H9 (cell line): ENCODE results near the gene SLC35G6. TPM values are rescaled to one million over a fixed set of nuclear protein-coding genes. Genes with fewer than 3 reads are reported as not detected.

Source experiments
- DNase-seq: peaks from one replicate; pipeline ENCODE4 v3.0.0-alpha.2; 2017
- H2AFZ ChIP-seq: one replicate; pipeline ENCODE4 v1.6.1; 2013; ENCODE audit warnings: mild to moderate bottlenecking, low read length, control low read depth, moderate library complexity
- H2AK5ac ChIP-seq: 2 replicates; pipeline ENCODE4 v1.6.1; 2013; ENCODE audit warnings: low read length, control low read depth, mixed read lengths; ENCODE audit not compliant: insufficient read length
- H2BK120ac ChIP-seq: one replicate; pipeline ENCODE4 v1.6.1; 2013; ENCODE audit warnings: low read depth, mild to moderate bottlenecking, low read length, control low read depth, inconsistent platforms; ENCODE audit not compliant: poor library complexity, severe bottlenecking
- H2BK12ac ChIP-seq: 2 replicates; pipeline ENCODE4 v1.6.1; 2013; ENCODE audit warnings: low read length, control low read depth, mixed read lengths, low read depth; ENCODE audit not compliant: insufficient read length
- H2BK15ac ChIP-seq: 2 replicates; pipeline ENCODE4 v1.6.1; 2013; ENCODE audit warnings: low read depth, low read length, control low read depth
- H2BK20ac ChIP-seq: one replicate; pipeline ENCODE4 v1.6.1; 2013; ENCODE audit warnings: low read depth, mild to moderate bottlenecking, low read length, control low read depth, inconsistent platforms; ENCODE audit not compliant: poor library complexity, severe bottlenecking
- H2BK5ac ChIP-seq: 2 replicates; pipeline ENCODE4 v1.6.1; 2013; ENCODE audit warnings: low read length, control low read depth, mixed read lengths; ENCODE audit not compliant: insufficient read length
- H3K14ac ChIP-seq: 2 replicates; pipeline ENCODE4 v1.6.1; 2013; ENCODE audit warnings: low read length, control low read depth; ENCODE audit not compliant: insufficient read depth
- H3K18ac ChIP-seq: 2 replicates; pipeline ENCODE4 v1.6.1; 2013; ENCODE audit warnings: low read depth, mild to moderate bottlenecking, mixed read lengths, low read length, control low read depth; ENCODE audit not compliant: insufficient read length
- H3K23ac ChIP-seq: 2 replicates; pipeline ENCODE4 v1.6.1; 2013; ENCODE audit warnings: low read length, control low read depth, mixed read lengths, low read depth; ENCODE audit not compliant: insufficient read length
- H3K23me2 ChIP-seq: 2 replicates; pipeline ENCODE4 v1.6.1; 2013; ENCODE audit warnings: low read depth, mild to moderate bottlenecking, mixed read lengths, low read length, control low read depth; ENCODE audit not compliant: insufficient read length, poor library complexity, severe bottlenecking
- H3K27ac ChIP-seq: 2 replicates; pipeline ENCODE4 v1.5.1; 2013; ENCODE audit warnings: low read length, control low read depth, mixed read lengths, low read depth; ENCODE audit not compliant: insufficient read length
- H3K27me3 ChIP-seq: 2 replicates; pipeline ENCODE4 v1.6.1; 2013; ENCODE audit warnings: low read length, control low read depth, inconsistent platforms; ENCODE audit not compliant: insufficient read depth
- H3K4ac ChIP-seq: 2 replicates; pipeline ENCODE4 v1.6.1; 2013; ENCODE audit warnings: low read depth, mild to moderate bottlenecking, control low read depth, inconsistent platforms, low read length, moderate library complexity
- H3K4me1 ChIP-seq: 2 replicates; pipeline ENCODE4 v1.6.1; 2013; ENCODE audit warnings: low read length, control low read depth, inconsistent platforms; ENCODE audit not compliant: insufficient read depth
- H3K4me2 ChIP-seq: 2 replicates; pipeline ENCODE4 v1.6.1; 2013; ENCODE audit warnings: low read length, control low read depth, mixed read lengths; ENCODE audit not compliant: insufficient read length, insufficient read depth
- H3K56ac ChIP-seq: 2 replicates; pipeline ENCODE4 v1.6.1; 2013; ENCODE audit warnings: low read depth, mild to moderate bottlenecking, mixed read lengths, low read length, control low read depth; ENCODE audit not compliant: insufficient read length
- H3K79me1 ChIP-seq: 2 replicates; pipeline ENCODE4 v1.6.1; 2013; ENCODE audit warnings: low read depth, mild to moderate bottlenecking, moderate library complexity, low read length, control low read depth, inconsistent platforms; ENCODE audit not compliant: insufficient read depth, poor library complexity, severe bottlenecking
- H3K79me2 ChIP-seq: 2 replicates; pipeline ENCODE4 v1.6.1; 2013; ENCODE audit warnings: low read length, control low read depth, inconsistent platforms; ENCODE audit not compliant: insufficient read depth
- H3K9ac ChIP-seq: 2 replicates; pipeline ENCODE4 v1.6.1; 2013; ENCODE audit warnings: low read length, control low read depth, mixed read lengths; ENCODE audit not compliant: insufficient read length; ENCODE audit errors: extremely low read depth
- H3K9me3 ChIP-seq: one replicate; pipeline ENCODE4 v1.6.1; 2013; ENCODE audit warnings: low read depth, low read length, inconsistent platforms; ENCODE audit not compliant: control insufficient read depth
- H3T11ph ChIP-seq: one replicate; pipeline ENCODE4 v1.6.1; 2013; ENCODE audit warnings: mild to moderate bottlenecking, low read length, control low read depth, inconsistent platforms
- H4K20me1 ChIP-seq: one replicate; pipeline ENCODE4 v1.6.1; 2013; ENCODE audit not compliant: control insufficient read depth, insufficient read length, insufficient read depth
- H4K5ac ChIP-seq: 2 replicates; pipeline ENCODE4 v1.6.1; 2013; ENCODE audit warnings: low read depth, mild to moderate bottlenecking, mixed read lengths, low read length, control low read depth; ENCODE audit not compliant: insufficient read length
- H4K8ac ChIP-seq: replicated peaks from 2 replicates; pipeline ENCODE4 v1.6.1; 2013; ENCODE audit warnings: low read length, control low read depth, mixed read lengths, low read depth; ENCODE audit not compliant: insufficient read length
- H4K91ac ChIP-seq: 2 replicates; pipeline ENCODE4 v1.6.1; 2013; ENCODE audit warnings: low read depth, mild to moderate bottlenecking, moderate library complexity, mixed read lengths, low read length, control low read depth; ENCODE audit not compliant: insufficient read length
- H3K27ac Mint-ChIP-seq, 3 experiments: 2 replicates in 2 of 3; 3 replicates in 1 of 3; pipeline ENCODE4 v1.8.0; 2020 to 2021; ENCODE audit warnings: mixed read lengths in 3 of 3, mild to moderate bottlenecking in 1 of 3, moderate library complexity in 1 of 3
- H3K27me3 Mint-ChIP-seq: 2 replicates; pipeline ENCODE4 v1.8.0; 2021; ENCODE audit warnings: low read depth, mild to moderate bottlenecking, moderate library complexity, mixed read lengths
- H3K36me3 Mint-ChIP-seq, 3 experiments: 2 replicates in 2 of 3; 3 replicates in 1 of 3; pipeline ENCODE4 v1.8.0; 2020 to 2021; ENCODE audit warnings: low read depth in 3 of 3, mixed read lengths in 3 of 3; ENCODE audit not compliant: insufficient read depth in 1 of 3
- H3K4me1 Mint-ChIP-seq, 2 experiments: 2 replicates each; pipeline ENCODE4 v1.8.0; 2020; ENCODE audit warnings: mixed read lengths in 2 of 2
- H3K4me3 Mint-ChIP-seq, 2 experiments: 2 replicates in 1 of 2; 3 replicates in 1 of 2; pipeline ENCODE4 v1.8.0; 2020 to 2021; ENCODE audit warnings: mild to moderate bottlenecking in 2 of 2, mixed read lengths in 2 of 2, moderate library complexity in 1 of 2
- H3K9me3 Mint-ChIP-seq, 2 experiments: 2 replicates in 1 of 2; 3 replicates in 1 of 2; pipeline ENCODE4 v1.8.0; 2020; ENCODE audit warnings: mild to moderate bottlenecking in 2 of 2, mixed read lengths in 2 of 2, moderate library complexity in 1 of 2
- CTCF ChIP-seq: fragments of 200-600 bp; sonication (generic); conservative IDR thresholded peaks from 3 replicates; pipeline ENCODE4 v1.8.0; 2021; ENCODE audit warnings: antibody characterized with exemption, mild to moderate bottlenecking
- WGBS: extraction: QIAGEN DNeasy Blood & Tissue Kit; methylation state at CpG from one replicate; pipeline ENCODE4 v1.1.7; 2013; ENCODE audit warnings: missing lambda C conversion rate, low lambda C conversion rate, mixed read lengths; ENCODE audit not compliant: insufficient read length; ENCODE audit errors: extremely low coverage; 5-methylcytosine and 5-hydroxymethylcytosine counted together
- total RNA-seq: library from RNA; stranded (reverse); gene quantifications from 2 replicates; pipeline ENCODE4 v1.2.1, GENCODE V29; 2021

The SLC35G6 gene
- total RNA-seq, 1 experiment from 2014 or later, result not detected

- Mint-ChIP-seq H3K27ac (no peak overlapping the region), H3K4me1 (peaks cover 41 to 55% of the 10 kb centered on the region in 2 experiments), H3K9me3 (no peaks in the 10 kb centered on the region; a peak in 1 of 5 replicates), H3K4me3 (peak overlapping the region in 1 of 2 experiments; percentile 10; a peak in 2 of 5 replicates), H3K27me3 (peaks cover 32% of the 10 kb centered on the region), H3K36me3 (peaks cover 0 to 13% (median 2%) of the 10 kb centered on the region in 3 experiments; a peak in 3 of 7 replicates)
- H3K14ac ChIP-seq, result no peak overlapping the region
- no peak overlapping the region for H3K18ac ChIP-seq
- no peak overlapping the region for H4K5ac ChIP-seq
- no peak overlapping the region for H3K23ac ChIP-seq
- H3K4ac ChIP-seq, result no peak overlapping the region
- no peaks in the 10 kb centered on the region for H3K79me1 ChIP-seq
- H2AFZ ChIP-seq, result no peak overlapping the region
- H3K79me2 ChIP-seq, result no peaks in the 10 kb centered on the region
- no peak overlapping the region for H2BK12ac ChIP-seq
- no peak overlapping the region for H4K8ac ChIP-seq
- H3K56ac ChIP-seq, result no peak overlapping the region
- no peak overlapping the region for H3K4me2 ChIP-seq
- H3K27ac ChIP-seq, result no peak overlapping the region
- H4K20me1 ChIP-seq, result no peaks in the 10 kb centered on the region
- WGBS, result no CpG with 5 or more reads among the region's 2 CpGs
- no peak overlapping the region for H2BK5ac ChIP-seq
- no peak overlapping the region for H3T11ph ChIP-seq
- no peaks in the 10 kb centered on the region for H3K9me3 ChIP-seq
- no peak overlapping the region for H2BK15ac ChIP-seq
- H2BK20ac ChIP-seq, result no peak overlapping the region
- no peak overlapping the region for H3K9ac ChIP-seq
- H4K91ac ChIP-seq, result no peak overlapping the region
- TF ChIP-seq CTCF, result no peak
- no peak overlapping the region for H2AK5ac ChIP-seq
- no peaks in the 10 kb centered on the region; the same call in 1 of the 2 replicates for H3K4me1 ChIP-seq
- no peak for DNase-seq
- H2BK120ac ChIP-seq, result no peak overlapping the region
- H3K27me3 ChIP-seq, result peaks cover 8% of the 10 kb centered on the region
- peaks cover 33% of the 10 kb centered on the region for H3K23me2 ChIP-seq
Observed at GRCh38 chr17:7442142-7442541, 39.1 kb upstream of the SLC35G6 start.
